Progenitor cell of endocrine pancreas (in vitro differentiated cells): ENCODE data around the gene TXNRD2. TPM values are rescaled to one million over a fixed set of nuclear protein-coding genes. Genes with fewer than 3 reads are reported as not detected.

Experiments used
- DNase-seq: peaks from one replicate; pipeline ENCODE4 v3.0.0; 2021; ENCODE audit warnings: low spot score; ENCODE audit not compliant: unreplicated experiment
- H3K27ac Mint-ChIP-seq: 2 replicates; pipeline ENCODE4 v1.8.0; 2021; ENCODE audit warnings: mild to moderate bottlenecking, moderate library complexity, mixed read lengths
- H3K27me3 Mint-ChIP-seq: 2 replicates; pipeline ENCODE4 v1.8.0; 2021; ENCODE audit warnings: mixed read lengths
- H3K36me3 Mint-ChIP-seq: 2 replicates; pipeline ENCODE4 v1.8.0; 2022; ENCODE audit warnings: mixed read lengths; ENCODE audit not compliant: insufficient read depth
- H3K4me1 Mint-ChIP-seq: 2 replicates; pipeline ENCODE4 v1.8.0; 2021; ENCODE audit warnings: low read depth, mixed read lengths
- H3K4me3 Mint-ChIP-seq: 2 replicates; pipeline ENCODE4 v1.8.0; 2021; ENCODE audit warnings: low read depth, mild to moderate bottlenecking, moderate library complexity, mixed read lengths
- H3K9me3 Mint-ChIP-seq: 2 replicates; pipeline ENCODE4 v1.8.0; 2021; ENCODE audit warnings: low read depth, mixed read lengths
- total RNA-seq: library from RNA; stranded (reverse); gene quantifications from 2 replicates; pipeline ENCODE4 v1.2.1, GENCODE V29; 2021
- TF ChIP-seq, protein P1 (sequence below): fragments of 200-600 bp; sonication (generic); IDR thresholded peaks from one replicate; pipeline ENCODE4 v1.5.0; 2021; ENCODE audit warnings: antibody characterized with exemption, mild to moderate bottlenecking; ENCODE audit not compliant: unreplicated experiment

The TXNRD2 gene
- total RNA-seq, 1 donor from 2014 or later, result 14.0 TPM

DNA sequence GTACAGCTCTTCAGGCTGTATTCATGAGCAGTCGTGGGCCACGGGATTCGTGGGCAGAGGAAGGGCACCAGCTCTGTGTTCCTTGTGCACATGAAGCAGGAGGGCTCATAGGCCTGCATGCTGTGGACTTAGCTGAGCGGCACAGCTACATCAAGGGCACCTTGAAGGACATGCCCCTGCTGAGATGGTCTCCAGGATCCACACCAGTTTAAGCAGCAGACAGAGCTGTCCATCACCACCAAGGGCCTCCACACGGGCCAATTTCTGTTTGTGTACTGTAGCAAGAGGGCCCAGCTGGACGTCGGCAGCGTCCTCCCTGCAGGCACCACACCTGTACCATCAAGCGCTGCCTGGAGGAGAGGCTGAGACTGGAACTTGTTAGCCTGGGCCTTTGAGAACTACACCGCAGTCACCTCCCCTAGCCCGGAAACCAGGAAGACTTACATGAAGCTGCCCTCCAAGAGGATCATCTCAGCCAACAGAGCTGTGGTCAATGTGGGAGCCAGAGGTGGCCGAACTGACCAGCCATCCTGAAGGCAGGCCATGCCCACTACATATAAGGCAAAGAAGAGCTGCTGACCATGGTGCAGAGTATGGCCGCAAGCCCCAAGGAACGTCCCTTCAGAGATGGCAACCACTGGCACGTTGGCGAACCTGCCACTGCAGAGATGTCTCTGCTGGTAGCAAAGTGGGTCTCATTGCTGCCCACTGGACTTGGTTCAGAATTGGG is 54.2 kb downstream of the TXNRD2 start:
- DNase-seq, result no peak
- no peak overlapping the region for H3K27ac Mint-ChIP-seq
- peaks cover 18% of the 10 kb centered on the region for H3K27me3 Mint-ChIP-seq
- no peak overlapping the region for H3K4me3 Mint-ChIP-seq
- H3K9me3 Mint-ChIP-seq, result no peaks in the 10 kb centered on the region
- no peaks in the 10 kb centered on the region for H3K36me3 Mint-ChIP-seq
- TF ChIP-seq, protein P1, sequence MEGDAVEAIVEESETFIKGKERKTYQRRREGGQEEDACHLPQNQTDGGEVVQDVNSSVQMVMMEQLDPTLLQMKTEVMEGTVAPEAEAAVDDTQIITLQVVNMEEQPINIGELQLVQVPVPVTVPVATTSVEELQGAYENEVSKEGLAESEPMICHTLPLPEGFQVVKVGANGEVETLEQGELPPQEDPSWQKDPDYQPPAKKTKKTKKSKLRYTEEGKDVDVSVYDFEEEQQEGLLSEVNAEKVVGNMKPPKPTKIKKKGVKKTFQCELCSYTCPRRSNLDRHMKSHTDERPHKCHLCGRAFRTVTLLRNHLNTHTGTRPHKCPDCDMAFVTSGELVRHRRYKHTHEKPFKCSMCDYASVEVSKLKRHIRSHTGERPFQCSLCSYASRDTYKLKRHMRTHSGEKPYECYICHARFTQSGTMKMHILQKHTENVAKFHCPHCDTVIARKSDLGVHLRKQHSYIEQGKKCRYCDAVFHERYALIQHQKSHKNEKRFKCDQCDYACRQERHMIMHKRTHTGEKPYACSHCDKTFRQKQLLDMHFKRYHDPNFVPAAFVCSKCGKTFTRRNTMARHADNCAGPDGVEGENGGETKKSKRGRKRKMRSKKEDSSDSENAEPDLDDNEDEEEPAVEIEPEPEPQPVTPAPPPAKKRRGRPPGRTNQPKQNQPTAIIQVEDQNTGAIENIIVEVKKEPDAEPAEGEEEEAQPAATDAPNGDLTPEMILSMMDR, result no peak
- peaks cover 10% of the 10 kb centered on the region for H3K4me1 Mint-ChIP-seq

DNA sequence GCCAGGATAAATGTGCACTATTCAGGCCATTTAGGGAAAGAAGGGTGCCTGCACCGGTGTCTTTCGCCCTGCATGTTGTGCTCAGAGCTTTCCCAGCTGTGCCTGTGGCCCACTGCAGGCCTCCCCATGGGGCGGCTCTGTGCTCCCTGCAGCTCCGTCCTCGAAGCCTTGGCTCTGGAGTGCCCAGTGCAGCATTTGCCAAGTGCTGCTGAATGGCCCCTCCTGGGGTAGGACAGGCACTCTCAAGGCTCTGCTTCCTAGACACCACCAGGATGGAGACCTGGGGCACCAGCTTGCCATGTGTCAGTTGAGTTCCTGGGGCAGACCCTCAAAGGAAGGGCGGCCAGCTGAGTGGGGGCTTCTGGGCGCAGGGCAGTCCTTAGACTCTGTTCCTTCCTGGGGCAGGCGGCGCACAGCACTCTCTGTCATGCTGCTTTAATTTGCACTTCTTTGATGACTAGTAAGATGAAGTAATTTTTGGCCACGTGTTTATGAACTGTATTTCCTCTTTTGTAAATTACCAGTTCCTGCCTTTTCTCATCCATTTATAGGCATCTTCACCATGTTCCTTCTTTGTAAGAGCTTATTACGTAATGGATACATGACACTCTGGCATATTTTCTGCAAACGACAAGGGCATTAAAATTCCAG is 54.9 kb downstream of the TXNRD2 start:
- H3K27me3 Mint-ChIP-seq, result peaks cover 20% of the 10 kb centered on the region
- no peak overlapping the region for H3K27ac Mint-ChIP-seq
- H3K4me3 Mint-ChIP-seq, result no peak overlapping the region

DNA sequence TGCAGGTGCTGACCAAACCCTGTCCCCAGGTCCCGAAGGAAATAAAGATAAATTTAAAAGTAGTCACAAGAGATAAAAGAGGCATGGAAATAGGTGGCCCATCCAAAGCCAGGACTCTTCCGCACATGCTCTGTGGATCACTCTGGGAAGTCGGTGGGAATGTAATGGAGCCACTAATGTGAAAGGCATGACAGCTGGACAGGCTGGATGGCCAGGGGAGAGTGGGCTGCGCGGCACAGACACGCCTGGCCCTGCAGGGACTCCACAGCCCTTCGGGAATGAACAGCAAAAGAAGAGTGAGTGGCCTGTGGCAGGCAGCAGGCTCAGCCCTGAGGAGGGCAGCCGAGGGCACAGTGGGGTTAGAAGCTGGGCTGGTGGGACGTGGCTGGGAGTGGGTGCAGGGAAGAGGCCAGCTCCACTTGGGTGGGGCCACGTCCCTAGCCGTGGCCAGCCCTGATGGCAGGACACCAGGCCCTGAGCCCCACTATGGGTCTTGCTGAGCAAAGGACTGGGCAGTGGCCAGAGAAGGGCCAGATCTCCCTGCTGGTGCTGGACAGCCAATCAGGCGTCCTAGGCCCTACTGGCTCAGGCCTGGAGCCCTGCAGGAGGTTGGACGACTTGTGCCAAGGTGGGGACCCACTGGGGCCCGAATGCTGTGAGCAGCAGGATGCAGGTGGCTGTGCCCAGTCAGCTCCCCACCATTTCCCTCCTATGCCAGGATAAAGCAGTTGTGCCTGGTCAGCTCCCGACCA is 55.6 kb downstream of the TXNRD2 start:
- Mint-ChIP-seq H3K4me3 (no peak overlapping the region), H3K27me3 (peaks cover 20% of the 10 kb centered on the region), H3K4me1 (peaks cover 9% of the 10 kb centered on the region), H3K9me3 (no peaks in the 10 kb centered on the region), H3K36me3 (no peaks in the 10 kb centered on the region), H3K27ac (no peak overlapping the region)
- no peak for DNase-seq
- TF ChIP-seq, protein P1, result no peak

More for the DNA sequence above, 54.9 kb downstream of the TXNRD2 start:
- Mint-ChIP-seq H3K9me3 (no peaks in the 10 kb centered on the region), H3K36me3 (no peaks in the 10 kb centered on the region), H3K4me1 (peaks cover 5% of the 10 kb centered on the region)
- no peak for DNase-seq
- TF ChIP-seq, protein P1, result no peak

DNA sequence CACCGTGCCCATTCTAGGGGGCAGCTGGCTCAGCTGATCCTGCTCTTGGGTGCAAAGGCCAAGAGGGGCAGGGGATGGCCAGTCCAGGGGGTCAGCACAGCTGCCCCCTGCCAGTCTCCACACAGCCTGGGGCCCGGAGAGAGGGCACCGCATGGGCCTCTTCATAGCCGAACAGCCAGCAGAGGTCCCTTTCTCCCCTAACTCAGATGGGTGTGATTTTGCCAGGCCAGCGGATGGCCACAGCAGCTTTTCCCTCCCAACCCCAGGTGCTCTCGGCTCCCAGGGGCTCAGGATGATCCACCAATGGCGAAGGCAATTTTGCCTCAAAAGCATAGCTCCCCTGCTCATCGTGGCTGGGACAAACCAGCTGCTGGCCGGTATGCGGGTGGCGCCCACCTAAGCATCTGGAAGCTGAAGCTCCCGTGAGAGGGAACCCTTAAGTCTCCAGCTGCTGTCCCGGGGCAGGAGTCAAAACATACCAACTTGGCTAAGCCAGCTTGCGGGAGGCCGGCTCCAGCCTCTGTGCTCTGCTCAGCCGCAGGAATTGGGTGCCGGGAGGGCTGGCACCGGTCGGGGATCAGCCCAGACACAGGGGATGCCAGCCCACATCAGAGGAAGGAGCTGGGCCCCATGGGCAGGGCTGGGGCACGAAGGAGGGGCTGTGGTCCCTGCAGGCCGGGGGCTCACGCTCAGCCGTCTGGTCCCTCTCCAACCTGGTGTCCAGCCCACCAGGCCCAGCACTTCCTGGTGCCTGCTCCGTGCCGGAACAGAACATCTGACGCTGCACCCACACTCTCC is 56.5 kb downstream of the TXNRD2 start:
- DNase-seq, result no peak
- Mint-ChIP-seq H3K27ac (no peak overlapping the region), H3K4me1 (peaks cover 14% of the 10 kb centered on the region), H3K36me3 (no peaks in the 10 kb centered on the region), H3K9me3 (no peaks in the 10 kb centered on the region), H3K27me3 (peaks cover 24% of the 10 kb centered on the region), H3K4me3 (no peak overlapping the region)
- TF ChIP-seq, protein P1, result no peak
